Large intestine (tissue), 3 donors: ENCODE results near the gene CASP2. TPM values are rescaled to one million over a fixed set of nuclear protein-coding genes. Genes with fewer than 3 reads are reported as not detected.
"Not testable (repeated sequence)": the region's sequence is repeated elsewhere in the genome, so short reads cannot be mapped to it uniquely, and the experiment has no call there.

ENCODE experiments used
- DNase-seq, 2 donors: peaks; one replicate each; pipeline versions ENCODE4 v3.0.0 to v3.0.0-alpha.2; 2013
- H3K27ac ChIP-seq: one replicate; pipeline ENCODE4 v1.5.1; 2013; ENCODE audit warnings: low read length
- H3K27me3 ChIP-seq: 2 replicates; pipeline ENCODE4 v1.6.1; 2013; ENCODE audit warnings: low read length; ENCODE audit not compliant: control insufficient read depth, insufficient read depth
- H3K36me3 ChIP-seq: 2 replicates; pipeline ENCODE4 v1.6.1; 2013; ENCODE audit warnings: low read length; ENCODE audit not compliant: control insufficient read depth, insufficient read depth
- H3K4me1 ChIP-seq: one replicate; pipeline ENCODE4 v1.6.1; 2013; ENCODE audit warnings: low read length; ENCODE audit not compliant: control insufficient read depth, insufficient read depth
- H3K4me3 ChIP-seq: one replicate; pipeline ENCODE4 v1.5.1; 2013; ENCODE audit warnings: low read length
- H3K9me3 ChIP-seq: one replicate; pipeline ENCODE4 v1.6.1; 2013; ENCODE audit warnings: mild to moderate bottlenecking, low read depth, low read length, moderate library complexity; ENCODE audit not compliant: control insufficient read depth
- WGBS: methylation state at CpG from one replicate; pipeline ENCODE4 v1.1.5; 2013; ENCODE audit warnings: low lambda C conversion rate; ENCODE audit not compliant: insufficient coverage; 5-methylcytosine and 5-hydroxymethylcytosine counted together
- polyA plus RNA-seq: library from polyadenylated mRNA; unstranded; fragments of 120-200 nt; gene quantifications from one replicate; pipeline ENCODE4 v1.2.1, GENCODE V29; 2013

Gene CASP2
- polyA plus RNA-seq, 1 donor: 29.4 TPM

DNA sequence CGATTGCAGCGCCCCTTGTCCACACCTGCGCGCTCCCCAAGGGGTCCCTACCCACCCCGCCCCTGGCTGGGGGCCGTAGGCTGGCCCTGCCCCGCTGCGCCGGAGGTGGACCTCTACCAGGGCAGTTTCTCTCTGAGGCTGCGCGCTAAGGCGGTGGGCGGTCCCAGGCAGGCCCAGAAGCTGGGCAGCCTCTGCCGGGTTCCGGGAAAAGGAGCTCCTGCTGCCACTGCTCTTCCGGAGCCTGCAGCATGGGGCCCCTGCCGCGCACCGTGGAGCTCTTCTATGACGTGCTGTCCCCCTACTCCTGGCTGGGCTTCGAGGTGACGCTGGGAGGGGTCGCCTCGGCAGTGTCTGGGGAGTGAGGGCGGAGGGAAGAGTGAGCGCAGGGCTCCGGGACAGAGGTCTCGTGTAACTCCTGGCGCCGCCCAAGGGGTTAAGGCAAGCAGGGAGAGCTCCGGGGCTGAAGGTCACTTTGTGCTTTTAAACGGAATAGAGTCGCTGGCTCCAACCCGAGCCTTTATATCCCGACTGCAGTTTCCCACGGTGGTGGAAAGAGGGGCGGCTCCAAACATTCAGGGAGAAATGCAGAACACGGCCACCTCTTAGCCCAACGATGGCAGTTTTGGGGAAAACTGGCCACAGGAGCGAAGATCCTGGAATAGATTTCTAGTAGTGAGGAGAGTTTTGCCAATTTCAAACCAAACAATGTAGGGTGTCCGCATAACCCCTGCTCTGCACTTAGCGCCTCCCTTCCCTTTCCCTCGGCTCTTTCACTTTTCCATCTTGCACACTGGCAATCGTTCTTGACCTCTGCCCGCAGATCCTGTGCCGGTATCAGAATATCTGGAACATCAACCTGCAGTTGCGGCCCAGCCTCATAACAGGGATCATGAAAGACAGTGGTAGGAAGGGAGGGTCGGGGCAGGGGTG, 24.6 kb upstream of the CASP2 start, which contains the start of gene GSTK1:
Gene GSTK1, plus strand, starts transcription at position 176 of the 930 bp plus-strand sequence. Its CDS starts 73 bp downstream, at position 249.
- WGBS: no CpG with 5 or more reads among the region's 48 CpGs
- no peaks in the 10 kb centered on the region for H3K9me3 ChIP-seq
- H3K27ac ChIP-seq: peak within 1 kb of the TSS; percentile 95
- H3K36me3 ChIP-seq: peaks cover 26% of the 10 kb centered on the region
- peak within 1 kb of the TSS; percentile 87 for H3K4me3 ChIP-seq
- H3K4me1 ChIP-seq: peaks cover 20% of the 10 kb centered on the region
- DNase-seq: peak; percentile 66 to 92
- H3K27me3 ChIP-seq: no peaks in the 10 kb centered on the region

GRCh38 chr7:143264196-143264568, 24.0 kb upstream of the CASP2 start:
- WGBS: no CpG with 5 or more reads among the region's 15 CpGs
- Histone ChIP-seq H3K4me3 (peak overlapping the region; percentile 87), H3K4me1 (peaks cover 26% of the 10 kb centered on the region), H3K27ac (peak overlapping the region; percentile 95), H3K36me3 (peaks cover 31% of the 10 kb centered on the region)
- DNase-seq, H3K9me3 ChIP-seq, H3K27me3 ChIP-seq: not testable (repeated sequence)

DNA sequence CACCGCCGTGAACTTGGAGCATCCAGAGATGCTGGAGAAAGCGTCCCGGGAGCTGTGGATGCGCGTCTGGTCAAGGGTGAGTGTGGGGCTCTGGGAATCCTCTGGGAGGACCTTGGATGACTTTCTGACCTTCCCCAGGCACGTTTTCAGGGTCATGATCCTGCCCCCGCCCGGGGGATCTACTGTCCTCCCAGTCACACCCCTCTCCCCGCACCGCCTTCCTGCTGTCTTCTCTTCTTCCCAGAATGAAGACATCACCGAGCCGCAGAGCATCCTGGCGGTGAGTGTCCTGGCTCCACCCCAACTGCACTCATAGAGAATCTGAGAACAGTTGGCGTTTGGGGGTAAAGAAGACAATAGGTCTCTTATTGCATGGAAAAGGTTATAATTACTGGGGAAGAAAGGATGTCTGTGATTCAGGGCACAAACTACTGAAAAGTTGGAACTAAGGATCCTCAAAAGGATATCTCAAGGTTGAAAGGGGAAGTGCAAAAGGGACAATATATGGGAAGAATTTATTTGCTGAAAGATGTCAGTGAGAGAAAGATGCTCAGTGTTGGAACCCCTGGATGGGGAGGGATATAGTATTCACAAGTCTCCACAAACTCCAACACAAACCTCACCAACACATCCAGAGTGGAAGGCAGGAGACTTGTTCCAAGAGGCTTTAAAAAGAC, 23.0 kb upstream of the CASP2 start:
- WGBS: 78% methylated on average over 4 of the region's 15 CpGs
- Histone ChIP-seq H3K27ac (no peak overlapping the region), H3K4me1 (peaks cover 30% of the 10 kb centered on the region)

GRCh38 chr7:143269251-143269650, 18.9 kb upstream of the CASP2 start:
- no CpG with 5 or more reads among the region's 5 CpGs for WGBS
- peaks cover 38% of the 10 kb centered on the region for H3K36me3 ChIP-seq
- DNase-seq: peak; percentile 53 to 74
- no peaks in the 10 kb centered on the region for H3K9me3 ChIP-seq
- H3K4me1 ChIP-seq: peaks cover 30% of the 10 kb centered on the region
- no peak overlapping the region for H3K4me3 ChIP-seq
- H3K27ac ChIP-seq: peak overlapping the region; percentile 67
- H3K27me3 ChIP-seq: no peaks in the 10 kb centered on the region

More for the DNA sequence above, 23.0 kb upstream of the CASP2 start:
- no peak overlapping the region for H3K4me3 ChIP-seq
- H3K27me3 ChIP-seq: no peaks in the 10 kb centered on the region
- H3K9me3 ChIP-seq: no peaks in the 10 kb centered on the region
- H3K36me3 ChIP-seq: peaks cover 38% of the 10 kb centered on the region
- no peak for DNase-seq

GRCh38 chr7:143271240-143271639, 16.9 kb upstream of the CASP2 start:
- no peaks in the 10 kb centered on the region for H3K9me3 ChIP-seq
- no peak for DNase-seq
- H3K27me3 ChIP-seq: no peaks in the 10 kb centered on the region
- H3K4me3 ChIP-seq: no peak overlapping the region
- no CpG with 5 or more reads among the region's 1 CpG for whole genome bisulfite sequencing
- H3K36me3 ChIP-seq: peaks cover 30% of the 10 kb centered on the region
- peaks cover 21% of the 10 kb centered on the region for H3K4me1 ChIP-seq
- no peak overlapping the region for H3K27ac ChIP-seq

DNA sequence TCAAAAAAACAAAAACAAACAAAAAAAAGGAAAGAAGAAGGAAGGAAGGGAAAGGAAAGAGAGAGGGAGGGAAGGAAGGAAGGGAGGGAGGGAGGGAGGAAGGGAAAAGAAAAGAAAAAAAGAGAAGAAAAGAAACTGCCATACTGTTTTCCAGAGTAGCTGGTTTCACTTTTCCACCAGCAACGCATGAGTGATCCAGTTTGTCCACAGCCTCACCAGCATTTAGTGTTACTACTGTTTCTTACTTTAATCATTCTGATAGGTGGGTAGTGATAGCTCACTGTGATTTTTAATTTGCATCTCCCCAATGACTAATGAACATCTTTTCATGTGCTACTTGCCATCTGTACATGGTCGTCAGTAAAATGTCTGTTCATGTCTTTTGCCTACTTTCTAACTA, 15.3 kb upstream of the CASP2 start:
- no peak for DNase-seq

DNA sequence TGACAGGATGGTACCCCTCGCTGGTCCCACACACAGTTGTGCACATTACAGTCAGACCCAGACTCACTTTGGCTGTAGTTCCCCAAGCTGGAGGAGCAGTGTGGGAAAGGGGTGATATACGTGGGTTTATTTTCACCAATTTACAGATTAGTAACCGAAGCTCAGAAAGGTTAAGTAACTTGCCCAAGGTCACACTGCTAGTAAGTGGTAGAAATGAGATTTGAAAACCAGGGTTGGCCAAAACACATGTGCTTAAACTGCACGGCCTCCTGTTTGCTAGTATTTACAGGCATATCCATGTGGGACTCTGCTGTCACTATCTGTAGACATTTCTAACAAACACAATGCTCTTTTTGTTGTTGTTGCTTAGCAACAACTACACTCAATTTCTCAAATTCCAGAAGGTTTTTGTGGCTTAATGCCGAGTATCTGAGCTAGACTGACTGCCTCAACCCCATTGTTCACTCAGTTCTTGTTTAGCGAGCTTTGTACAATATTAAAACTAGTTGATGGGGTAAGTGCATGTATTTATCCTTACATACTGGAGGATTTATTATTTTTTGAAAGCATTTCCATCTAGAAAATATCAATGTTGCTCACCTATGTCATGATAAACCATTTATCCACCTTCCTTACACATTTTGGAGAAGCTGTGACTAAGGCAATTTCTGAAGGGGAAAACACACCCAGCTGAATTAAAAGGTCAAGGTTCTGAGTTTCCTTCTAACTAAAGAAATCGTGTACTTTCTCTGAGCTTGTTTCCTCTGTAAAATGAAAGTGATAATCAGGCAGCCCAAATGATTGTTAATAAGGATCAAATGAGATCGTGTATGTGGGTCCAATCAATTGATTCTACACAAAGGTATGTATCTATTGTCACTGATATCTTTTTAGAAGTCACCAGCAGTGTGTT, 8.7 kb upstream of the CASP2 start:
- no peaks in the 10 kb centered on the region for H3K9me3 ChIP-seq
- H3K27ac ChIP-seq: no peak overlapping the region
- H3K27me3 ChIP-seq: no peaks in the 10 kb centered on the region
- DNase-seq: peak in 1 of 2 donors; percentile 60
- no peaks in the 10 kb centered on the region for H3K36me3 ChIP-seq
- peaks cover 19% of the 10 kb centered on the region for H3K4me1 ChIP-seq
- no peak overlapping the region for H3K4me3 ChIP-seq
- WGBS: no CpG with 5 or more reads among the region's 8 CpGs

More for the DNA sequence above, 15.3 kb upstream of the CASP2 start:
- no peak overlapping the region for H3K27ac ChIP-seq
- WGBS: 100% methylated on average over 1 of the region's 2 CpGs
- H3K9me3 ChIP-seq: no peaks in the 10 kb centered on the region
- peaks cover 18% of the 10 kb centered on the region for H3K4me1 ChIP-seq
- H3K27me3 ChIP-seq: no peaks in the 10 kb centered on the region
- H3K4me3 ChIP-seq: no peak overlapping the region
- H3K36me3 ChIP-seq: peaks cover 18% of the 10 kb centered on the region

- Histone ChIP-seq H3K27me3 (no peaks in the 10 kb centered on the region), H3K36me3 (no peaks in the 10 kb centered on the region), H3K27ac (no peak overlapping the region), H3K9me3 (no peaks in the 10 kb centered on the region), H3K4me3 (no peak overlapping the region), H3K4me1 (peaks cover 19% of the 10 kb centered on the region)
- DNase-seq: no peak
- 60% methylated on average over 1 of the region's 1 CpG for WGBS
Observed at GRCh38 chr7:143280160-143280559, 8.0 kb upstream of the CASP2 start.

DNA sequence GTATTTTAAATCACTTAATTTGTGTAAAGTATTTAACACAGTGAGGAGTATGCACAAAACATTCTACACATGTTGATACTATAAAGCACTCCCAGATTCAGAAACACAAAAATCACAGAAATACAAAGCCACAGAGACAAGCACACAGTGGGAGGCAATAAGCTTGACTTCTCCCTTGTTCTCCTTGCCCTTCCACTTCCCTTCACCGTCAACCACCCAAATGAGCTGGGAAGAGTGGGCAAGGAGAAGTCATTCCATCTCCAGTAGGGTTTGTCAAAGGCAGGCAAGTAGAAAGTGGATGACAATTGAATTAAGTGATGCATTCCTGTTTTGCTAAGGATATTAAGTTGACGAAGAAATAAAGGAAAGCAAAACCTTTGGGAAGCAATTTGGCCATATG, 7.6 kb upstream of the CASP2 start:
- 86% methylated on average over 1 of the region's 2 CpGs for WGBS
- Histone ChIP-seq H3K9me3 (no peaks in the 10 kb centered on the region), H3K27me3 (no peaks in the 10 kb centered on the region), H3K27ac (no peak overlapping the region), H3K4me3 (no peak overlapping the region), H3K36me3 (no peaks in the 10 kb centered on the region), H3K4me1 (peaks cover 22% of the 10 kb centered on the region)
- no peak for DNase-seq

DNA sequence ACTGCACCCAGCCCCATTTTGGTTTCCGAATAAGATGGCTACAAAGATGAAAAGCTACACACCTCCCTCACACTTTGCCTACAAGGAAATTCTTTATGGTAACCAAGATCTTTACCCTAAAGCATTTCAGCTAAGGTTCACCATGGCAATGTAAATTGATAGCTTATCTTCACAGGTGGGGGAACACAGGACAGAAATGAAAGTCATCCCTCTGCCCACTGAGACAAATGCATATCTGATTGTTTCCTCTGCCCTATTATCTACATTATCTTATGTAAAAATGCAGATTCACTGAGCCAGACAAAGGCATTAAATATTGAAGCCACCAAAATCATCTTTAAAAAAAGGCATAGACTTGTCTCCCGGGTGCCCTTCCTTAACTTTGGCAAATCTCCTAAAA, 6.6 kb upstream of the CASP2 start:
- Histone ChIP-seq H3K4me1 (peaks cover 32% of the 10 kb centered on the region), H3K27ac (no peak overlapping the region), H3K36me3 (no peaks in the 10 kb centered on the region), H3K4me3 (no peak overlapping the region), H3K27me3 (no peaks in the 10 kb centered on the region), H3K9me3 (no peaks in the 10 kb centered on the region)
- WGBS: 100% methylated on average over 1 of the region's 2 CpGs
- DNase-seq: no peak
